ENCODE measurements around the gene NODAL. TPM values are rescaled to one million over a fixed set of nuclear protein-coding genes. Genes with fewer than 3 reads are reported as not detected.

NODAL gene
- total RNA-seq, 1 experiment from 2014 or later = not detected

GRCh38 chr10:70455213-70455630 is 13.7 kb upstream of the NODAL start:
- H2AFZ ChIP-seq (ENCODE audit: low read length) = no peak overlapping the region
- no peak overlapping the region for H3K4me3 ChIP-seq (ENCODE audit: low read length)
- H4K20me1 ChIP-seq (ENCODE audit: low read length) = no peaks in the 10 kb centered on the region
- no peaks in the 10 kb centered on the region for H3K27me3 ChIP-seq (ENCODE audit: low read length)
- no peaks in the 10 kb centered on the region for H3K79me2 ChIP-seq (ENCODE audit: low read length)
- H3K9me3 ChIP-seq (ENCODE audit: low read length) = no peaks in the 10 kb centered on the region
- H3K36me3 ChIP-seq (ENCODE audit: low read depth, low read length) = no peaks in the 10 kb centered on the region
- intact Hi-C loops (cut with micrococcal nuclease) = no loop called here
- H3K9me2 ChIP-seq (replicated peaks; ENCODE audit: low read length) = no peaks in the 10 kb centered on the region
- ATAC-seq (no peak), DNase-seq (no peak)
- ChIA-PET CTCF (no interaction called here), POLR2A (ENCODE audit: unreplicated experiment) (no interaction called here)
- TF ChIP-seq CTCF (conservative IDR thresholded peaks at IDR 0.05; ENCODE audit: low read depth, low read length) (no peak), EZH2 (IDR thresholded peaks at IDR 0.05; ENCODE audit: low read length, unreplicated experiment) (no peak), EZH2phosphoT487 (IDR thresholded peaks at IDR 0.05; ENCODE audit: borderline replicate concordance, low read length) (no peak)
- no peak overlapping the region for H3K4me2 ChIP-seq (ENCODE audit: low read length)
- H3K9ac ChIP-seq (ENCODE audit: low read length) = no peak overlapping the region
- no peaks in the 10 kb centered on the region for H3F3A ChIP-seq (ENCODE audit: low read length, unreplicated experiment)
- no TSS peak for BruUV-seq (replicated peaks)
- no peak overlapping the region for H3K27ac ChIP-seq (ENCODE audit: low read length)
- H3K4me1 ChIP-seq (ENCODE audit: insufficient read depth, low read length) = peaks cover 8% of the 10 kb centered on the region; the same call in 1 of the 2 replicates

GRCh38 chr10:70448236-70448635 is 6.8 kb upstream of the NODAL start:
- no peaks in the 10 kb centered on the region for H3K27me3 ChIP-seq (ENCODE audit: low read length)
- H3K9me2 ChIP-seq (replicated peaks; ENCODE audit: low read length) = no peaks in the 10 kb centered on the region
- no peaks in the 10 kb centered on the region for H3K79me2 ChIP-seq (ENCODE audit: low read length)
- no peaks in the 10 kb centered on the region for H4K20me1 ChIP-seq (ENCODE audit: low read length)
- CTCF ChIA-PET = interaction anchor here (0.6 kb wide), 1 partner anchor 261 kb away, joined by 3 read pairs; no protein-coding TSS in a partner anchor
- no peak overlapping the region for H3K4me3 ChIP-seq (ENCODE audit: low read length)
- TF ChIP-seq EZH2 (IDR thresholded peaks at IDR 0.05; ENCODE audit: low read length, unreplicated experiment) (no peak), CTCF (conservative IDR thresholded peaks at IDR 0.05; ENCODE audit: low read depth, low read length) (no peak), EZH2phosphoT487 (IDR thresholded peaks at IDR 0.05; ENCODE audit: borderline replicate concordance, low read length) (no peak)
- no peaks in the 10 kb centered on the region for H3F3A ChIP-seq (ENCODE audit: low read length, unreplicated experiment)
- H3K4me1 ChIP-seq (ENCODE audit: insufficient read depth, low read length) = no peaks in the 10 kb centered on the region
- no peak for ATAC-seq
- no peak overlapping the region for H2AFZ ChIP-seq (ENCODE audit: low read length)
- POLR2A ChIA-PET (ENCODE audit: unreplicated experiment) = no interaction called here
- no peak overlapping the region for H3K9ac ChIP-seq (ENCODE audit: low read length)
- BruUV-seq (replicated peaks) = no TSS peak
- no peaks in the 10 kb centered on the region for H3K36me3 ChIP-seq (ENCODE audit: low read depth, low read length)
- intact Hi-C loops (cut with micrococcal nuclease) = no loop called here
- no peak for DNase-seq
- no peak overlapping the region for H3K27ac ChIP-seq (ENCODE audit: low read length)
- H3K9me3 ChIP-seq (ENCODE audit: low read length) = no peaks in the 10 kb centered on the region
- H3K4me2 ChIP-seq (ENCODE audit: low read length) = no peak overlapping the region

GRCh38 chr10:70445718-70446657 is 4.5 kb upstream of the NODAL start:
- TF ChIP-seq EZH2phosphoT487 (IDR thresholded peaks at IDR 0.05; ENCODE audit: borderline replicate concordance, low read length) (no peak), EZH2 (IDR thresholded peaks at IDR 0.05; ENCODE audit: low read length, unreplicated experiment) (no peak), CTCF (conservative IDR thresholded peaks at IDR 0.05; ENCODE audit: low read depth, low read length) (no peak)

More at GRCh38 chr10:70445718-70446657, 4.5 kb upstream of the NODAL start:
- ATAC-seq (no peak), DNase-seq (no peak)
- Histone ChIP-seq H3K4me1 (ENCODE audit: insufficient read depth, low read length) (no peaks in the 10 kb centered on the region), H3K4me3 (ENCODE audit: low read length) (no peak overlapping the region), H3K36me3 (ENCODE audit: low read depth, low read length) (no peaks in the 10 kb centered on the region), H3K9ac (ENCODE audit: low read length) (no peak overlapping the region), H3K9me2 (replicated peaks; ENCODE audit: low read length) (no peaks in the 10 kb centered on the region), H3K27me3 (ENCODE audit: low read length) (no peaks in the 10 kb centered on the region), H3K79me2 (ENCODE audit: low read length) (no peaks in the 10 kb centered on the region), H3F3A (ENCODE audit: low read length, unreplicated experiment) (no peaks in the 10 kb centered on the region), H3K9me3 (ENCODE audit: low read length) (no peaks in the 10 kb centered on the region), H3K27ac (ENCODE audit: low read length) (no peak overlapping the region), H3K4me2 (ENCODE audit: low read length) (no peak overlapping the region), H4K20me1 (ENCODE audit: low read length) (no peaks in the 10 kb centered on the region), H2AFZ (ENCODE audit: low read length) (no peak overlapping the region)
- POLR2A ChIA-PET (ENCODE audit: unreplicated experiment) = no interaction called here
- CTCF ChIA-PET = no interaction called here
- intact Hi-C loops (cut with micrococcal nuclease) = no loop called here
- BruUV-seq (replicated peaks) = no TSS peak
